Measurements from ENCODE around the gene CCNB1IP1. TPM values are rescaled to one million over a fixed set of nuclear protein-coding genes. Genes with fewer than 3 reads are reported as not detected.
"Not testable (repeated sequence)": the region's sequence is repeated elsewhere in the genome, so short reads cannot be mapped to it uniquely, and the experiment has no call there.

Gene CCNB1IP1
- total and polyA plus RNA-seq, 4 donors, result 34.6 to 75.4 (median 58.2) TPM

GRCh38 chr14:20295067-20295466 is 38.0 kb downstream of the CCNB1IP1 start:
- peaks cover 10 to 16% of the 10 kb centered on the region in 2 donors for H3K36me3 ChIP-seq (ENCODE audit: control insufficient read depth in 1 of 2, insufficient read depth in 2 of 2, low read length in 1 of 2)
- ATAC-seq (ENCODE audit: low FRiP score) (no peak), DNase-seq (no peak)
- intact Hi-C loops (cut with DNase I), result no loop called here
- no peak overlapping the region for H3K4me3 ChIP-seq (ENCODE audit: low read length in 2 of 2)
- WGBS, 2 donors, result 87 to 93% methylated on average over 4 of the region's 4 CpGs
- H3K27me3 ChIP-seq (ENCODE audit: control insufficient read depth in 1 of 2, insufficient read depth in 2 of 2, low read length in 1 of 2), result no peaks in the 10 kb centered on the region
- no peaks in the 10 kb centered on the region for H3K9me3 ChIP-seq (ENCODE audit: control insufficient read depth, low read length)
- H3K27ac ChIP-seq (ENCODE audit: low read depth in 1 of 2, low read length in 2 of 2), result no peak overlapping the region
- no peaks in the 10 kb centered on the region for H3K4me1 ChIP-seq (ENCODE audit: control insufficient read depth in 1 of 2, insufficient read depth in 2 of 2, low read length in 2 of 2)

GRCh38 chr14:20294636-20295035 is 38.4 kb downstream of the CCNB1IP1 start:
- Histone ChIP-seq H3K4me1 (ENCODE audit: control insufficient read depth in 1 of 2, insufficient read depth in 2 of 2, low read length in 2 of 2) (no peaks in the 10 kb centered on the region), H3K36me3 (ENCODE audit: control insufficient read depth in 1 of 2, insufficient read depth in 2 of 2, low read length in 1 of 2) (peaks cover 10 to 16% of the 10 kb centered on the region in 2 donors), H3K27me3 (ENCODE audit: control insufficient read depth in 1 of 2, insufficient read depth in 2 of 2, low read length in 1 of 2) (no peaks in the 10 kb centered on the region), H3K9me3 (ENCODE audit: control insufficient read depth, low read length) (no peaks in the 10 kb centered on the region), H3K4me3 (ENCODE audit: low read length in 2 of 2) (no peak overlapping the region), H3K27ac (ENCODE audit: low read depth in 1 of 2, low read length in 2 of 2) (no peak overlapping the region)
- ATAC-seq (ENCODE audit: low FRiP score) (no peak), DNase-seq (no peak)
- intact Hi-C loops (cut with DNase I), result no loop called here
- WGBS, 2 donors, result 91 to 94% methylated on average over 2 of the region's 2 CpGs

GRCh38 chr14:20281998-20282397 is 51.1 kb downstream of the CCNB1IP1 start:
- WGBS, 2 donors, result 95 to 100% methylated on average over 1 of the region's 1 CpG
- intact Hi-C loops (cut with DNase I); H3K27me3 ChIP-seq (ENCODE audit: control insufficient read depth in 1 of 2, insufficient read depth in 2 of 2, low read length in 1 of 2); H3K36me3 ChIP-seq (ENCODE audit: control insufficient read depth in 1 of 2, insufficient read depth in 2 of 2, low read length in 1 of 2); H3K4me3 ChIP-seq (ENCODE audit: low read length in 2 of 2); H3K4me1 ChIP-seq (ENCODE audit: control insufficient read depth in 1 of 2, insufficient read depth in 2 of 2, low read length in 2 of 2); H3K27ac ChIP-seq (ENCODE audit: low read depth in 1 of 2, low read length in 2 of 2); ATAC-seq (ENCODE audit: low FRiP score); H3K9me3 ChIP-seq (ENCODE audit: control insufficient read depth, low read length); DNase-seq: not testable (repeated sequence)

GRCh38 chr14:20280265-20280664 is 52.8 kb downstream of the CCNB1IP1 start:
- ATAC-seq (ENCODE audit: low FRiP score); intact Hi-C loops (cut with DNase I); H3K9me3 ChIP-seq (ENCODE audit: control insufficient read depth, low read length); H3K27me3 ChIP-seq (ENCODE audit: control insufficient read depth in 1 of 2, insufficient read depth in 2 of 2, low read length in 1 of 2); H3K27ac ChIP-seq (ENCODE audit: low read depth in 1 of 2, low read length in 2 of 2); H3K4me1 ChIP-seq (ENCODE audit: control insufficient read depth in 1 of 2, insufficient read depth in 2 of 2, low read length in 2 of 2); H3K36me3 ChIP-seq (ENCODE audit: control insufficient read depth in 1 of 2, insufficient read depth in 2 of 2, low read length in 1 of 2); DNase-seq; H3K4me3 ChIP-seq (ENCODE audit: low read length in 2 of 2): not testable (repeated sequence)
- WGBS, 2 donors, result 98 to 99% methylated on average over 7 of the region's 7 CpGs

- H3K36me3 ChIP-seq (ENCODE audit: control insufficient read depth in 1 of 2, insufficient read depth in 2 of 2, low read length in 1 of 2), result peaks cover 0 to 2% of the 10 kb centered on the region in 2 donors
- ATAC-seq (ENCODE audit: low FRiP score) (no peak), DNase-seq (no peak)
- H3K27me3 ChIP-seq (ENCODE audit: control insufficient read depth in 1 of 2, insufficient read depth in 2 of 2, low read length in 1 of 2), result no peaks in the 10 kb centered on the region
- 54 to 55% methylated on average over 1 of the region's 1 CpG for WGBS, 2 donors
- H3K4me3 ChIP-seq (ENCODE audit: low read length in 2 of 2), result no peak overlapping the region
- no peaks in the 10 kb centered on the region for H3K4me1 ChIP-seq (ENCODE audit: control insufficient read depth in 1 of 2, insufficient read depth in 2 of 2, low read length in 2 of 2)
- H3K27ac ChIP-seq (ENCODE audit: low read depth in 1 of 2, low read length in 2 of 2), result no peak overlapping the region
- no peaks in the 10 kb centered on the region for H3K9me3 ChIP-seq (ENCODE audit: control insufficient read depth, low read length)
- intact Hi-C loops (cut with DNase I), result no loop called here
Measured at GRCh38 chr14:20278414-20278813, 54.7 kb downstream of the CCNB1IP1 start.

GRCh38 chr14:20277409-20277808 is 55.7 kb downstream of the CCNB1IP1 start:
- H3K4me3 ChIP-seq (ENCODE audit: low read length in 2 of 2), result no peak overlapping the region
- H3K27me3 ChIP-seq (ENCODE audit: control insufficient read depth in 1 of 2, insufficient read depth in 2 of 2, low read length in 1 of 2), result no peaks in the 10 kb centered on the region
- no peak overlapping the region for H3K27ac ChIP-seq (ENCODE audit: low read depth in 1 of 2, low read length in 2 of 2)
- DNase-seq (no peak), ATAC-seq (ENCODE audit: low FRiP score) (no peak)
- 91 to 98% methylated on average over 2 of the region's 2 CpGs for WGBS, 2 donors
- intact Hi-C loops (cut with DNase I), result no loop called here
- H3K4me1 ChIP-seq (ENCODE audit: control insufficient read depth in 1 of 2, insufficient read depth in 2 of 2, low read length in 2 of 2), result no peaks in the 10 kb centered on the region
- H3K9me3 ChIP-seq (ENCODE audit: control insufficient read depth, low read length), result peaks cover 1% of the 10 kb centered on the region
- H3K36me3 ChIP-seq (ENCODE audit: control insufficient read depth in 1 of 2, insufficient read depth in 2 of 2, low read length in 1 of 2), result peaks cover 0 to 2% of the 10 kb centered on the region in 2 donors

GRCh38 chr14:20274062-20274461 is 59.0 kb downstream of the CCNB1IP1 start:
- Histone ChIP-seq H3K36me3 (ENCODE audit: control insufficient read depth in 1 of 2, insufficient read depth in 2 of 2, low read length in 1 of 2) (peaks cover 0 to 2% of the 10 kb centered on the region in 2 donors), H3K27me3 (ENCODE audit: control insufficient read depth in 1 of 2, insufficient read depth in 2 of 2, low read length in 1 of 2) (no peaks in the 10 kb centered on the region), H3K4me1 (ENCODE audit: control insufficient read depth in 1 of 2, insufficient read depth in 2 of 2, low read length in 2 of 2) (no peaks in the 10 kb centered on the region), H3K27ac (ENCODE audit: low read depth in 1 of 2, low read length in 2 of 2) (no peak overlapping the region), H3K4me3 (ENCODE audit: low read length in 2 of 2) (no peak overlapping the region), H3K9me3 (ENCODE audit: control insufficient read depth, low read length) (peaks cover 1% of the 10 kb centered on the region)
- no peak for DNase-seq
- ATAC-seq (ENCODE audit: low FRiP score), result no peak
- 99 to 100% methylated on average over 2 of the region's 2 CpGs for WGBS, 2 donors
- intact Hi-C loops (cut with DNase I), result no loop called here

- 90 to 94% methylated on average over 5 of the region's 5 CpGs for WGBS, 2 donors
- ATAC-seq (ENCODE audit: low FRiP score); intact Hi-C loops (cut with DNase I): not testable (repeated sequence)
Measured at GRCh38 chr14:20264361-20264760, 68.7 kb downstream of the CCNB1IP1 start.

GRCh38 chr14:20262642-20263128 is 70.4 kb downstream of the CCNB1IP1 start:
- H3K27me3 ChIP-seq (ENCODE audit: control insufficient read depth in 1 of 2, insufficient read depth in 2 of 2, low read length in 1 of 2), result no peaks in the 10 kb centered on the region
- no peaks in the 10 kb centered on the region for H3K9me3 ChIP-seq (ENCODE audit: control insufficient read depth, low read length)
- WGBS, 2 donors, result 41 to 44% methylated on average over 3 of the region's 3 CpGs
- no peak for ATAC-seq (ENCODE audit: low FRiP score)
- H3K4me3 ChIP-seq (ENCODE audit: low read length in 2 of 2), result no peak overlapping the region
- DNase-seq, result no peak
- no peaks in the 10 kb centered on the region for H3K36me3 ChIP-seq (ENCODE audit: control insufficient read depth in 1 of 2, insufficient read depth in 2 of 2, low read length in 1 of 2)
- no peak overlapping the region for H3K27ac ChIP-seq (ENCODE audit: low read depth in 1 of 2, low read length in 2 of 2)
- intact Hi-C loops (cut with DNase I), result no loop called here
- no peaks in the 10 kb centered on the region for H3K4me1 ChIP-seq (ENCODE audit: control insufficient read depth in 1 of 2, insufficient read depth in 2 of 2, low read length in 2 of 2)

More at GRCh38 chr14:20264361-20264760, 68.7 kb downstream of the CCNB1IP1 start:
- DNase-seq; H3K4me1 ChIP-seq (ENCODE audit: control insufficient read depth in 1 of 2, insufficient read depth in 2 of 2, low read length in 2 of 2); H3K27ac ChIP-seq (ENCODE audit: low read depth in 1 of 2, low read length in 2 of 2); H3K9me3 ChIP-seq (ENCODE audit: control insufficient read depth, low read length); H3K27me3 ChIP-seq (ENCODE audit: control insufficient read depth in 1 of 2, insufficient read depth in 2 of 2, low read length in 1 of 2); H3K4me3 ChIP-seq (ENCODE audit: low read length in 2 of 2); H3K36me3 ChIP-seq (ENCODE audit: control insufficient read depth in 1 of 2, insufficient read depth in 2 of 2, low read length in 1 of 2): not testable (repeated sequence)

Data from aorta (tissue), 5 donors.